ENCODE data around the gene PCSK6. TPM values are rescaled to one million over a fixed set of nuclear protein-coding genes. Genes with fewer than 3 reads are reported as not detected.

Gene PCSK6
- total RNA-seq, 1 donor from 2014 or later = 3.7 TPM

- DNase-seq (ENCODE audit: low read depth) = no peak
- H3K4me3 ChIP-seq (ENCODE audit: low read depth, low read length) = no peak overlapping the region
- TF ChIP-seq CTCF (conservative IDR thresholded peaks at IDR 0.05; ENCODE audit: low read depth, low read length) = no peak
Measured at GRCh38 chr15:101286471-101287114, 202.9 kb downstream of the PCSK6 start.

GRCh38 chr15:101283931-101284330 is 205.6 kb downstream of the PCSK6 start:
- no peak for TF ChIP-seq CTCF (conservative IDR thresholded peaks at IDR 0.05; ENCODE audit: low read depth, low read length)
- H3K4me3 ChIP-seq (ENCODE audit: low read depth, low read length) = no peak overlapping the region
- DNase-seq (ENCODE audit: low read depth) = no peak

- H3K4me3 ChIP-seq (ENCODE audit: low read depth, low read length) = no peak overlapping the region
- DNase-seq (ENCODE audit: low read depth) = no peak
- TF ChIP-seq CTCF (conservative IDR thresholded peaks at IDR 0.05; ENCODE audit: low read depth, low read length) = no peak
Measured at GRCh38 chr15:101280007-101280406, 209.5 kb downstream of the PCSK6 start.

- no peak for TF ChIP-seq CTCF (conservative IDR thresholded peaks at IDR 0.05; ENCODE audit: low read depth, low read length)
- H3K4me3 ChIP-seq (ENCODE audit: low read depth, low read length) = peak overlapping the region; percentile 97
- no peak for DNase-seq (ENCODE audit: low read depth)
Measured at GRCh38 chr15:101277943-101278564, 211.5 kb downstream of the PCSK6 start.

- DNase-seq (ENCODE audit: low read depth) = no peak
- peak within 1 kb of the TSS; percentile 97 for H3K4me3 ChIP-seq (ENCODE audit: low read depth, low read length)
- TF ChIP-seq CTCF (conservative IDR thresholded peaks at IDR 0.05; ENCODE audit: low read depth, low read length) = no peak
Measured at GRCh38 chr15:101277038-101277822, 212.3 kb downstream of the PCSK6 start, which contains the start of gene SELENOS. Gene SELENOS, minus strand, starts transcription at chr15:101277485. Its CDS starts 68 bp downstream, at chr15:101277417.

GRCh38 chr15:101276501-101277037 is 212.9 kb downstream of the PCSK6 start:
- peak; percentile 44 for TF ChIP-seq CTCF (conservative IDR thresholded peaks at IDR 0.05; ENCODE audit: low read depth, low read length)
- DNase-seq (ENCODE audit: low read depth) = no peak
- peak overlapping the region; percentile 97 for H3K4me3 ChIP-seq (ENCODE audit: low read depth, low read length)
